HCT116 (cell line): ENCODE measurements around the gene LINGO4. TPM values are rescaled to one million over a fixed set of nuclear protein-coding genes. Genes with fewer than 3 reads are reported as not detected.

Experiments used
- ATAC-seq: fragments of 200-7000 bp; cut with Tn5 transposase; 2 replicates; pipeline ENCODE4 v1.9.1; 2020; ENCODE audit warnings: mild to moderate bottlenecking, moderate library complexity
- BruUV-seq: library from RNA; stranded (reverse); fragments of 400-500 nt; replicated peaks from 2 replicates; lab custom pipeline; 2021; lab: Mats Ljungman, UMichigan
- CTCF ChIA-PET: fragments of 300-600 bp; sonication (Branson Sonifier 250); formaldehyde crosslinking; loops from one replicate; lab custom pipeline; 2021; ENCODE audit warnings: antibody characterized with exemption; lab: Charles Lee
- POLR2A ChIA-PET: fragments of 300-600, 350-600 bp; sonication (Branson Sonifier 250); formaldehyde crosslinking; loops from one replicate; lab custom pipeline; 2021; ENCODE audit warnings: antibody characterized with exemption; lab: Charles Lee
- RAD21 ChIA-PET, 2 experiments: fragments of 300-600 bp; sonication (Branson Sonifier 250); formaldehyde crosslinking; loops; one replicate each; lab custom pipeline; 2023; ENCODE audit warnings: low total read pairs in 2 of 2; ENCODE audit not compliant: uncharacterized antibody in 2 of 2, unreplicated experiment in 2 of 2, low non-redundant PET in 1 of 2; lab: Charles Lee
- DNase-seq: peaks from one replicate; pipeline ENCODE4 v3.0.0-alpha.2; 2010; ENCODE audit warnings: low read depth, low spot score
- H2AFZ ChIP-seq: fragments of 200-600 bp; shearing (Covaris generic), sonication (generic); 2 replicates; pipeline ENCODE4 v1.6.1; 2017; ENCODE audit warnings: low read depth, mixed run types, mixed read lengths, antibody characterized with exemption, low read length; ENCODE audit not compliant: poor library complexity, severe bottlenecking
- H3K27ac ChIP-seq: 2 replicates; pipeline ENCODE4 v1.5.1; 2012; ENCODE audit warnings: low read depth, low read length
- H3K27me3 ChIP-seq: fragments of 200-600 bp; sonication (generic); 2 replicates; pipeline ENCODE4 v1.6.1; 2016; ENCODE audit warnings: mixed run types, low read length, mixed read lengths; ENCODE audit not compliant: insufficient read depth
- H3K36me3 ChIP-seq, 2 experiments: fragments of 200-500 bp in 1 of 2; fragments of 200-600 bp in 1 of 2; sonication (Bioruptor generic) in 1 of 2; sonication (generic) in 1 of 2; 2 replicates each; pipeline versions ENCODE4 v1.5.1 to v1.6.1; 2014 to 2016; ENCODE audit warnings: low read length in 2 of 2, inconsistent platforms in 1 of 2, mixed read lengths in 1 of 2, mixed run types in 1 of 2; ENCODE audit not compliant: insufficient read depth in 2 of 2, control insufficient read depth in 1 of 2
- H3K4me1 ChIP-seq, 2 experiments: fragments of 200-600 bp in 1 of 2; sonication (generic) in 1 of 2; 2 replicates each; pipeline versions ENCODE4 v1.5.1 to v1.6.1; 2012 to 2017; ENCODE audit warnings: low read length in 2 of 2, inconsistent platforms in 1 of 2, mild to moderate bottlenecking in 1 of 2, mixed read lengths in 1 of 2, mixed run types in 1 of 2, moderate library complexity in 1 of 2; ENCODE audit not compliant: insufficient read depth in 2 of 2, control insufficient read depth in 1 of 2
- H3K4me2 ChIP-seq: fragments of 200-600 bp; sonication (generic); 2 replicates; pipeline ENCODE4 v1.6.1; 2017; ENCODE audit warnings: mixed run types, low read length, mixed read lengths
- H3K4me3 ChIP-seq, 2 experiments: fragments of 200-600 bp in 1 of 2; sonication (generic) in 1 of 2; replicated peaks in 1 of 2; 2 replicates each; pipeline ENCODE4 v1.5.1; 2011 to 2016; ENCODE audit warnings: low read length in 2 of 2, control low read depth in 1 of 2, low read depth in 1 of 2, mild to moderate bottlenecking in 1 of 2, mixed read lengths in 1 of 2, mixed run types in 1 of 2
- H3K79me2 ChIP-seq: fragments of 200-600 bp; sonication (generic); 2 replicates; pipeline ENCODE4 v1.6.1; 2017; ENCODE audit warnings: mild to moderate bottlenecking, mixed run types, low read length, moderate library complexity, mixed read lengths; ENCODE audit not compliant: insufficient read depth
- H3K9ac ChIP-seq: fragments of 200-600 bp; sonication (generic); 2 replicates; pipeline ENCODE4 v1.6.1; 2016; ENCODE audit warnings: low read length, mixed read lengths
- H3K9me2 ChIP-seq: fragments of 200-600 bp; sonication (generic), shearing (Covaris generic); 2 replicates; pipeline ENCODE4 v1.6.1; 2017; ENCODE audit warnings: mixed run types, mild to moderate bottlenecking, moderate library complexity; ENCODE audit not compliant: insufficient read depth
- H3K9me3 ChIP-seq, 2 experiments: fragments of 200-500 bp in 1 of 2; fragments of 200-600 bp in 1 of 2; sonication (Bioruptor generic) in 1 of 2; sonication (generic) in 1 of 2; 2 replicates each; pipeline ENCODE4 v1.6.1; 2014 to 2017; ENCODE audit warnings: low read length in 2 of 2, mixed read lengths in 2 of 2, inconsistent platforms in 1 of 2, low read depth in 1 of 2, mild to moderate bottlenecking in 1 of 2, mixed run types in 1 of 2, moderate library complexity in 1 of 2; ENCODE audit not compliant: control insufficient read depth in 1 of 2, insufficient read depth in 1 of 2
- H4K20me1 ChIP-seq: fragments of 200-600 bp; sonication (generic), shearing (Covaris generic); 2 replicates; pipeline ENCODE4 v1.6.1; 2017; ENCODE audit warnings: mixed run types, mild to moderate bottlenecking, moderate library complexity; ENCODE audit not compliant: insufficient read depth
- ATF3 ChIP-seq: IDR thresholded peaks from 2 replicates; pipeline ENCODE4 v1.6.1; 2012
- CBX3 ChIP-seq: IDR thresholded peaks from 2 replicates; pipeline ENCODE4 v1.6.1; 2012; ENCODE audit warnings: low read depth
- CEBPB ChIP-seq: IDR thresholded peaks from 2 replicates; pipeline ENCODE4 v1.6.1; 2012; ENCODE audit warnings: low read depth
- CTCF ChIP-seq, 3 experiments: fragments of 200-600 bp in 1 of 3; sonication (generic) in 1 of 3; IDR thresholded peaks in 2 of 3; conservative IDR thresholded peaks in 1 of 3; 2 replicates each; pipeline ENCODE4 v1.5.1; 2012 to 2017; ENCODE audit warnings: low read depth in 2 of 3, low read length in 2 of 3, antibody characterized with exemption in 1 of 3, borderline replicate concordance in 1 of 3, control low read depth in 1 of 3, mild to moderate bottlenecking in 1 of 3, mixed read lengths in 1 of 3, mixed run types in 1 of 3, moderate library complexity in 1 of 3; ENCODE audit not compliant: insufficient read depth in 1 of 3
- EZH2 ChIP-seq: fragments of 200-600 bp; sonication (generic); IDR thresholded peaks from 2 replicates; pipeline ENCODE4 v1.6.1; 2017; ENCODE audit warnings: antibody characterized with exemption, mixed run types
- EZH2phosphoT487 ChIP-seq: fragments of 200-600 bp; IDR thresholded peaks from 2 replicates; pipeline ENCODE4 v1.6.1; 2018; ENCODE audit warnings: antibody characterized with exemption, borderline replicate concordance
- JUND ChIP-seq: IDR thresholded peaks from 2 replicates; pipeline ENCODE4 v1.6.1; 2012
- POLR2AphosphoS5 ChIP-seq: IDR thresholded peaks from 2 replicates; pipeline ENCODE4 v1.6.1; 2011; ENCODE audit warnings: mild to moderate bottlenecking, low read depth, low read length, moderate library complexity
- SRF ChIP-seq: IDR thresholded peaks from 2 replicates; pipeline ENCODE4 v1.6.1; 2012; ENCODE audit warnings: low read depth
- ZBTB33 ChIP-seq: IDR thresholded peaks from 2 replicates; pipeline ENCODE4 v1.6.1; 2011; ENCODE audit warnings: mild to moderate bottlenecking, low read length, moderate library complexity; ENCODE audit not compliant: insufficient replicate concordance; ENCODE audit errors: extremely low read depth
- ZNF274 ChIP-seq: fragments of 200-500 bp; sonication (Bioruptor generic); IDR thresholded peaks from 2 replicates; pipeline ENCODE4 v1.6.1; 2014; ENCODE audit warnings: mild to moderate bottlenecking, low read depth, low read length, inconsistent platforms
- intact Hi-C: fragments of 100-400 bp; cut with micrococcal nuclease; formaldehyde crosslinking; loops from 2 replicates; pipeline ENCODE4 v1.10.0; 2022
- total RNA-seq: library from RNA; stranded (reverse); gene quantifications from one replicate; pipeline ENCODE4 v1.2.1, GENCODE V29; 2021; ENCODE audit not compliant: unreplicated experiment

The LINGO4 gene
- total RNA-seq, 1 experiment from 2014 or later: not detected

GRCh38 chr1:151820940-151821339, 15.7 kb upstream of the LINGO4 start:
- ChIA-PET POLR2A (interaction anchor here (0.8 kb wide), 1 partner anchor 10 kb away, joined by 4 read pairs; no protein-coding TSS in a partner anchor), RAD21 (no interaction called here), CTCF (interaction anchor here (2.0 kb wide), 1 partner anchor 10 kb away, joined by 5 read pairs; no protein-coding TSS in a partner anchor)
- H2AFZ ChIP-seq: no peak overlapping the region
- no peak overlapping the region for H3K4me3 ChIP-seq
- no peaks in the 10 kb centered on the region for H3K79me2 ChIP-seq
- no peak overlapping the region for H3K9ac ChIP-seq
- no peak for TF ChIP-seq ATF3
- TF ChIP-seq CTCF (IDR thresholded peaks at IDR 0.05 in 2 of 3, conservative IDR thresholded peaks at IDR 0.05 in 1 of 3; ENCODE audit: borderline replicate concordance in 1 of 3, insufficient read depth in 1 of 3, low read depth in 2 of 3, low read length in 2 of 3): no peak
- TF ChIP-seq ZNF274: no peak
- TF ChIP-seq SRF: no peak
- TF ChIP-seq CBX3: no peak
- TF ChIP-seq JUND: no peak
- no peaks in the 10 kb centered on the region for H3K9me3 ChIP-seq
- ATAC-seq (no peak), DNase-seq (no peak)
- H3K4me1 ChIP-seq: peaks cover under 1 to 3% of the 10 kb centered on the region in 2 experiments; a peak in 2 of 4 replicates
- no peaks in the 10 kb centered on the region for H3K9me2 ChIP-seq
- intact Hi-C loops: no loop called here
- H3K27me3 ChIP-seq: no peaks in the 10 kb centered on the region
- H4K20me1 ChIP-seq: no peaks in the 10 kb centered on the region
- H3K36me3 ChIP-seq: no peaks in the 10 kb centered on the region
- H3K4me2 ChIP-seq: no peak overlapping the region
- no peak overlapping the region for H3K27ac ChIP-seq
- BruUV-seq: no TSS peak

- H4K20me1 ChIP-seq: no peaks in the 10 kb centered on the region
- H3K9me2 ChIP-seq: no peaks in the 10 kb centered on the region
- H3K9ac ChIP-seq: no peak overlapping the region
- H2AFZ ChIP-seq: no peak overlapping the region
- no peak for TF ChIP-seq POLR2AphosphoS5
- TF ChIP-seq EZH2: no peak
- no peak for TF ChIP-seq ZBTB33
- TF ChIP-seq EZH2phosphoT487: no peak
- no peak for TF ChIP-seq CEBPB
- RAD21 ChIA-PET: no interaction called here
- no peak overlapping the region for H3K4me3 ChIP-seq
- no TSS peak for BruUV-seq
- no peaks in the 10 kb centered on the region for H3K27me3 ChIP-seq
- H3K27ac ChIP-seq: no peak overlapping the region
- ATAC-seq (no peak), DNase-seq (no peak)
- no peaks in the 10 kb centered on the region; a peak in 1 of 4 replicates for H3K4me1 ChIP-seq
- no peaks in the 10 kb centered on the region for H3K79me2 ChIP-seq
- H3K36me3 ChIP-seq: no peaks in the 10 kb centered on the region
- POLR2A ChIA-PET: interaction anchor here (0.8 kb wide), 1 partner anchor 10 kb away, joined by 4 read pairs; no protein-coding TSS in a partner anchor
- CTCF ChIA-PET: interaction anchor here (2.0 kb wide), 1 partner anchor 11 kb away, joined by 5 read pairs; no protein-coding TSS in a partner anchor
- no peak overlapping the region for H3K4me2 ChIP-seq
- intact Hi-C loops: no loop called here
- H3K9me3 ChIP-seq: no peaks in the 10 kb centered on the region
Measured at GRCh38 chr1:151819976-151820623, 14.9 kb upstream of the LINGO4 start.
